ENCODE measurements around the gene BRINP1.

DNA sequence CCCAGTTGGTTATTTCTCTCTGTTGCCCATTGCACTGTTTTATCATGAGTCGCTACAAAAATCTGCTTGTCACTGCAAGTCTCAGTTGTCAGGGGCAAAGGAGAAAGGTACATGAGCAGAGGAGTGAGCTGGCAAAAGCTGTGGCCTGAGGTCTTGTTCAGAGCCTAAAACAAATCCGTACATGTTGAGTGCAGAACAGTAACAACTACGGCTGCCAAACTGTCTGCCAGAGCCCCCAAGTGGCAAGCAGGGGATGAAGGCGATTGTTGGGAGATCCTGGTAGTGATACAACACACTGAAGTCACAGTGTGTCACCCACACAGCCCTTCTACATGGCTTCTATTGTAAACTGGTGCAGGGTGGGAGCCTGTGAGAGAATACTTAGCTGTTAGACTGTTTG is 50.9 kb downstream of the BRINP1 start:
- TF ChIP-seq, protein P1, sequence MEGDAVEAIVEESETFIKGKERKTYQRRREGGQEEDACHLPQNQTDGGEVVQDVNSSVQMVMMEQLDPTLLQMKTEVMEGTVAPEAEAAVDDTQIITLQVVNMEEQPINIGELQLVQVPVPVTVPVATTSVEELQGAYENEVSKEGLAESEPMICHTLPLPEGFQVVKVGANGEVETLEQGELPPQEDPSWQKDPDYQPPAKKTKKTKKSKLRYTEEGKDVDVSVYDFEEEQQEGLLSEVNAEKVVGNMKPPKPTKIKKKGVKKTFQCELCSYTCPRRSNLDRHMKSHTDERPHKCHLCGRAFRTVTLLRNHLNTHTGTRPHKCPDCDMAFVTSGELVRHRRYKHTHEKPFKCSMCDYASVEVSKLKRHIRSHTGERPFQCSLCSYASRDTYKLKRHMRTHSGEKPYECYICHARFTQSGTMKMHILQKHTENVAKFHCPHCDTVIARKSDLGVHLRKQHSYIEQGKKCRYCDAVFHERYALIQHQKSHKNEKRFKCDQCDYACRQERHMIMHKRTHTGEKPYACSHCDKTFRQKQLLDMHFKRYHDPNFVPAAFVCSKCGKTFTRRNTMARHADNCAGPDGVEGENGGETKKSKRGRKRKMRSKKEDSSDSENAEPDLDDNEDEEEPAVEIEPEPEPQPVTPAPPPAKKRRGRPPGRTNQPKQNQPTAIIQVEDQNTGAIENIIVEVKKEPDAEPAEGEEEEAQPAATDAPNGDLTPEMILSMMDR (IDR thresholded peaks at IDR 0.05): no peak
- no peak for TF ChIP-seq ZFX (IDR thresholded peaks at IDR 0.05; ENCODE audit: borderline replicate concordance)
